Measurements from ENCODE around the gene LSM7. TPM values are rescaled to one million over a fixed set of nuclear protein-coding genes. Genes with fewer than 3 reads are reported as not detected.

The LSM7 gene
- total RNA-seq, 1 donor from 2014 or later, result 55.9 TPM

DNA sequence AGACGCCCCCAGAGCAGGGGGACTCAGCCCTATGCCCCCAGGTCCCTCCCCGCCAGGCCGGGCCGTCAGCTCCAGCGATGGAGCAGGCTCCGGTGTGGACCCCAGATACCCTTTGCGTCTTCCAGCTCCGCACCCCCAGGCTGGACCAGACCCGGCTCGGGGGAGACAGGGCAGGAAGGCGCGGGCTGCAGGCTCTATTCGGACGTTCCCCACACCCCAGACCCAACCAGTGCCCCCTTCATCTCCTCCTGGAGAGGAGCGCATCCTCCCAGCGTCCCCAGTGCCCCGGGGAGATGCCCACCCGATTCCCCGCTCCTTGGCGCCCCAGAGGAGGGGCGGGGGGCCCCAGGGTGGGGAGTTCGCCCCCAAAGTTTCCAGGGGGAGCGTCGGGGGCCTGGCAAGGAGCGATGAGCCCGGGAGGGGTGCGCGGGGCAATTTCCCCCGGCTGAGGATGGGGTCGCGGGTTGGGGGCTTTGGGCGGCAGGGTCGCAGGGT is 20.8 kb downstream of the LSM7 start:
- DNase-seq (no peak), ATAC-seq (no peak)
- peaks cover 3% of the 10 kb centered on the region for H3K4me1 ChIP-seq
- TF ChIP-seq, protein P1, sequence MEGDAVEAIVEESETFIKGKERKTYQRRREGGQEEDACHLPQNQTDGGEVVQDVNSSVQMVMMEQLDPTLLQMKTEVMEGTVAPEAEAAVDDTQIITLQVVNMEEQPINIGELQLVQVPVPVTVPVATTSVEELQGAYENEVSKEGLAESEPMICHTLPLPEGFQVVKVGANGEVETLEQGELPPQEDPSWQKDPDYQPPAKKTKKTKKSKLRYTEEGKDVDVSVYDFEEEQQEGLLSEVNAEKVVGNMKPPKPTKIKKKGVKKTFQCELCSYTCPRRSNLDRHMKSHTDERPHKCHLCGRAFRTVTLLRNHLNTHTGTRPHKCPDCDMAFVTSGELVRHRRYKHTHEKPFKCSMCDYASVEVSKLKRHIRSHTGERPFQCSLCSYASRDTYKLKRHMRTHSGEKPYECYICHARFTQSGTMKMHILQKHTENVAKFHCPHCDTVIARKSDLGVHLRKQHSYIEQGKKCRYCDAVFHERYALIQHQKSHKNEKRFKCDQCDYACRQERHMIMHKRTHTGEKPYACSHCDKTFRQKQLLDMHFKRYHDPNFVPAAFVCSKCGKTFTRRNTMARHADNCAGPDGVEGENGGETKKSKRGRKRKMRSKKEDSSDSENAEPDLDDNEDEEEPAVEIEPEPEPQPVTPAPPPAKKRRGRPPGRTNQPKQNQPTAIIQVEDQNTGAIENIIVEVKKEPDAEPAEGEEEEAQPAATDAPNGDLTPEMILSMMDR (IDR thresholded peaks at IDR 0.05), result no peak
- no peaks in the 10 kb centered on the region for H3K36me3 ChIP-seq
- no peak overlapping the region for H3K4me3 ChIP-seq
- peaks cover 56% of the 10 kb centered on the region for H3K27me3 ChIP-seq
- no peaks in the 10 kb centered on the region for H3K9me3 ChIP-seq
- no peak overlapping the region for H3K27ac ChIP-seq
- intact Hi-C loops (cut with DNase I), result no loop called here

DNA sequence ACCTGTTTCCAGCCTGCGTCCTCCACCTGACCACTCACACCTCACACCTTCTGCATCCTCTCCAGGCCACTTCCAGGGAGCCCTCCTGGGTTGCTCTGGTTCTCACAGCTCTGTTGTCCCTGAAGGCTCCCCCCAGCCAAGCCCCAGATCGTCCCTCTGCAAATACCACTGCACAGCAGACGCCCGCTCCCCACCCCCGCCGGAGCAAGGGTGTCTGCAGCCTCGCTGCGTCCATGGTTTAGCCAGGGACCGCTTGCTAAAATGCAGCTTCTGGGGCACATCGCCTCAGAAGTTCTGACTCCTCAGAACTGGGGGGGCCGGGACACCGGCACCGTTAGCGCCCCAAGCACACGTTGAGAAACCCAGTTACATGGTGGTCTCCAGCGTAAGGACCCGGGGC is 21.4 kb downstream of the LSM7 start:
- Histone ChIP-seq H3K36me3 (no peaks in the 10 kb centered on the region), H3K9me3 (no peaks in the 10 kb centered on the region), H3K27ac (no peak overlapping the region), H3K4me3 (no peak overlapping the region), H3K4me1 (peaks cover 8% of the 10 kb centered on the region), H3K27me3 (peaks cover 56% of the 10 kb centered on the region)
- TF ChIP-seq, protein P1 (IDR thresholded peaks at IDR 0.05), result no peak
- intact Hi-C loops (cut with DNase I), result no loop called here
- ATAC-seq, result no peak
- DNase-seq, result no peak

DNA sequence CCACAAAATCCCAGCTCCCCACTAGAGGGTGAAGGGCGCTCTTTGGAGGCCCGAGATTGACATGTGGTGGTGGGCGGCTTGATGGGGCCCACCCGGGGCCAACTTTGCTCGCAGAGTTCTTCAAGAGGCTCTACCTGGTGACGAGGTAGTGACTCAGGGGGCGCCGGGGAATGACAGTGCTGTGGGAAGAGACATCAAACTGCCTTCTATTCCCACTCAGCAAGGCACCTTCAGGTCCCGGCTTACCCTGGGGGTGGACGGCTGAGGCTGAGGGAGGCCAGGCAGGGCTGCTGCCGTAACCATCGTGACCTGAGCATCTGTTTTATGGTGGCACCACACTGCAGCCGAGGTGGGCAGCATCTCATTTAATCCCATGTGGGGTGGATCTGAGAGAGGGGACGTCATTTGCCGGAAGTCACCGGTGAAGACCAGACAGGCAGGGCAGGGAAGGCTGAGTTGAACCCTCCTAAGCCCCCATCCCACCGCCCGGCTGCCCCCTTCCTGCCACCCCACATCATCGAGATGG is 22.0 kb downstream of the LSM7 start:
- peaks cover 8% of the 10 kb centered on the region for H3K4me1 ChIP-seq
- ATAC-seq, result no peak
- intact Hi-C loops (cut with DNase I), result no loop called here
- H3K4me3 ChIP-seq, result no peak overlapping the region
- H3K27me3 ChIP-seq, result peaks cover 53% of the 10 kb centered on the region
- TF ChIP-seq, protein P1 (IDR thresholded peaks at IDR 0.05), result no peak
- H3K27ac ChIP-seq, result no peak overlapping the region
- no peaks in the 10 kb centered on the region for H3K9me3 ChIP-seq
- DNase-seq, result no peak
- H3K36me3 ChIP-seq, result no peaks in the 10 kb centered on the region

DNA sequence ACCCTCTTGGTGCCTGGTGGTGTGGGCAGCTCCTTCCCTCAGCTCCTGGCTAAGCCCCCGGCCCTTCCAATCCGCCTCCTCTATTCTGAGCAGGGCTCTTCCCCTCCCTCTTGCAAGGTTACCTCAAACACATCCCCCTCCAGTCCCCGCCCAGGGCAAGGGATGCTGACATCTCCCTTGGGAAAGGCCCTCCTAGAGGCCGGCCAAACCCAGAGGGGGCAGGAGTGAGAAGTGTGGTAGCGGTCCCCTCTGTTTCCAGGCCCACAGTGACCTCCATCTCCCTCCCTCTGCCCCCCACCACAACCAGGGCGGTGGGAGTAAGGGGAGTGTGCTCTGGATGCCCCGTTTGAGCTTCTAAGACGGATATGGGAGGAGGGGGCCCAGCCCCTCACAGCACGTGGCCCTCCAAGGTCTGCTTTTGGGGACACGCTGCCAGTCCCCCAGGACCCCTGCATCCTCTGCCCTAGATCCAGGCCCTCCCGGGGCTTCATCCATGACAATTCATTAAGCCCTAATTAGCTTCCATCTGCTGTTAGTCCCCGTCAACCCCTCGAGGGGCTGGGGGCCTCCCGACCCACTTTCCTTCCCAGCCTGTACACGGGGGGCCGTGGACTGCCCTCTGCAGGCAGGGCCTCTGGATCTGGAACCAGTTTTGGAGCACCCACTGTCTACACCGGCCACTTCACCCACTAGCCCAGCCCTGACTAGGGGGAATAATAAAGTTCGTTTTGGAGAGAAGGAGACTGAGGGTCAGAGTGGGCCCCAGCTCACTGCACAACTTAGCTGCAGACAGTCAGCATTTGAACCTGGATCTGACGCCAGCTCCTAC is 22.7 kb downstream of the LSM7 start:
- Histone ChIP-seq H3K27ac (no peak overlapping the region), H3K4me1 (peaks cover 8% of the 10 kb centered on the region), H3K9me3 (no peaks in the 10 kb centered on the region), H3K36me3 (no peaks in the 10 kb centered on the region), H3K27me3 (peaks cover 54% of the 10 kb centered on the region), H3K4me3 (no peak overlapping the region)
- TF ChIP-seq, protein P1 (IDR thresholded peaks at IDR 0.05), result no peak
- intact Hi-C loops (cut with DNase I), result no loop called here
- no peak for ATAC-seq
- DNase-seq, result no peak

DNA sequence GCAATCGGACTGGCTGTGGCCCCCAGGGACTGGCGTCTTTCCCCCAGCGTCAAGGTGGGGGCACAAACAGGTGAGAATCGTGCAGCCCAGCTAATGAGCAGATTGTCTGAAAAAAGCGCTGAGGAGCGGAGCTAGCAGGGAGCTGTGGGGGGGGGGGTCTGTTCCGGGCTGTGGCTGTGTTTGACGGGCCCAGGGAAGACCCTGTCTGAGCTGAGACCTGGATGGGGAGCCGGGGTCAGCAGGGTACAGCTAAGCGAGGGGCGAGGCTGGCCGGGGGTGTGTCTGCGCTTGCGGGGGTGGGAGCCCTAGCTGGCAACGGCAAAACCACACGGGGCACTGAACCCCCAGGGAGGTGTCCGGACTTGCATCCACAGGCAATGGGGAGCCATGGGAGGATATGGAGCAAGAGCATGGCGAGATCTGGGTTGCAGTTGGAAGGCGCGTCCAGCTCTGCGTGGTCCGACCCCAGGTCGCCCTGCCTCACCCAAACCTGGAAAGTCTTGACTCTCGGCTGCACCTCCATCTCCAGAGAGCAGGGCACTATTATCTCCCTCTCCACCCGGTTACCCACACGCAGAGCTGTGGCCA is 25.1 kb downstream of the LSM7 start:
- intact Hi-C loops (cut with DNase I), result no loop called here
- ATAC-seq (no peak), DNase-seq (no peak)
- H3K36me3 ChIP-seq, result no peaks in the 10 kb centered on the region
- no peak overlapping the region for H3K27ac ChIP-seq
- H3K27me3 ChIP-seq, result peaks cover 35% of the 10 kb centered on the region
- no peak overlapping the region for H3K4me3 ChIP-seq
- peaks cover 8% of the 10 kb centered on the region for H3K4me1 ChIP-seq
- H3K9me3 ChIP-seq, result no peaks in the 10 kb centered on the region
- TF ChIP-seq, protein P1 (IDR thresholded peaks at IDR 0.05), result no peak
